ENCODE measurements around the gene ABHD8.

Gene ABHD8

DNA sequence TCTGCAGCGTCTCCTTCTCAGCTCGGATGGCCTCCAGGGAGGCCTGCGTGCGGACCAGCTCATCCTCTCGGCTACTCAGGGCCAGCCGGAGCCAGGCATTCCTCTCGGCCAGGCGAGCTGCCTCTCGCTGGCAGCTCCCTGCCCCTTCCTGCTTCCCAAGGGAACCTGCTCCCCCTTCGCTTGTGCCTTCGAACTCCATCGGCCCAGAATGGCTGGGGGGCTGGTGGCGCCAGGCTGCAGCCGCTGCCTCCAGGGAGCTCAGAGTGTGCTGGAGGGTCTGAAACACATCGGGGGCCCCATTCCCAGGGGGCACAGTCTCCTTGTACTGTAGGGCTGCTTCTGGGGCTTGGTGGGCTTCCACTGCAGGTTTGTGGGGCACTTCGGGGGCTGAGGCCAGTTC, 40.7 kb downstream of the ABHD8 start:
- TF ChIP-seq EZH2phosphoT487 (IDR thresholded peaks at IDR 0.05; ENCODE audit: borderline replicate concordance, low read length), result no peak
- TF ChIP-seq, protein P1, sequence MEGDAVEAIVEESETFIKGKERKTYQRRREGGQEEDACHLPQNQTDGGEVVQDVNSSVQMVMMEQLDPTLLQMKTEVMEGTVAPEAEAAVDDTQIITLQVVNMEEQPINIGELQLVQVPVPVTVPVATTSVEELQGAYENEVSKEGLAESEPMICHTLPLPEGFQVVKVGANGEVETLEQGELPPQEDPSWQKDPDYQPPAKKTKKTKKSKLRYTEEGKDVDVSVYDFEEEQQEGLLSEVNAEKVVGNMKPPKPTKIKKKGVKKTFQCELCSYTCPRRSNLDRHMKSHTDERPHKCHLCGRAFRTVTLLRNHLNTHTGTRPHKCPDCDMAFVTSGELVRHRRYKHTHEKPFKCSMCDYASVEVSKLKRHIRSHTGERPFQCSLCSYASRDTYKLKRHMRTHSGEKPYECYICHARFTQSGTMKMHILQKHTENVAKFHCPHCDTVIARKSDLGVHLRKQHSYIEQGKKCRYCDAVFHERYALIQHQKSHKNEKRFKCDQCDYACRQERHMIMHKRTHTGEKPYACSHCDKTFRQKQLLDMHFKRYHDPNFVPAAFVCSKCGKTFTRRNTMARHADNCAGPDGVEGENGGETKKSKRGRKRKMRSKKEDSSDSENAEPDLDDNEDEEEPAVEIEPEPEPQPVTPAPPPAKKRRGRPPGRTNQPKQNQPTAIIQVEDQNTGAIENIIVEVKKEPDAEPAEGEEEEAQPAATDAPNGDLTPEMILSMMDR (IDR thresholded peaks at IDR 0.05; ENCODE audit: low read depth, low read length, poor library complexity, severe bottlenecking), result no peak
- Histone ChIP-seq H4K20me1 (ENCODE audit: control insufficient read depth, insufficient read depth, low read depth, low read length) (no peaks in the 10 kb centered on the region), H3F3A (ENCODE audit: control insufficient read depth, insufficient read depth) (peaks cover 23% of the 10 kb centered on the region), H3K4me3 (ENCODE audit: low read length) (no peak overlapping the region), H3K79me2 (ENCODE audit: control insufficient read depth, low read length) (peaks cover 3% of the 10 kb centered on the region), H3K27me3 (ENCODE audit: control insufficient read depth, low read length) (no peaks in the 10 kb centered on the region), H3K9me2 (replicated peaks; ENCODE audit: control insufficient read depth, low read length) (no peaks in the 10 kb centered on the region), H3K9me3 (ENCODE audit: control insufficient read depth, insufficient read depth, low read length) (no peaks in the 10 kb centered on the region), H3K4me2 (ENCODE audit: low read length) (no peak overlapping the region), H3K27ac (ENCODE audit: low read depth, low read length) (no peak overlapping the region), H3K4me1 (ENCODE audit: control insufficient read depth, low read length) (peaks cover 44% of the 10 kb centered on the region), H3K36me3 (ENCODE audit: control insufficient read depth, low read length) (no peaks in the 10 kb centered on the region)

DNA sequence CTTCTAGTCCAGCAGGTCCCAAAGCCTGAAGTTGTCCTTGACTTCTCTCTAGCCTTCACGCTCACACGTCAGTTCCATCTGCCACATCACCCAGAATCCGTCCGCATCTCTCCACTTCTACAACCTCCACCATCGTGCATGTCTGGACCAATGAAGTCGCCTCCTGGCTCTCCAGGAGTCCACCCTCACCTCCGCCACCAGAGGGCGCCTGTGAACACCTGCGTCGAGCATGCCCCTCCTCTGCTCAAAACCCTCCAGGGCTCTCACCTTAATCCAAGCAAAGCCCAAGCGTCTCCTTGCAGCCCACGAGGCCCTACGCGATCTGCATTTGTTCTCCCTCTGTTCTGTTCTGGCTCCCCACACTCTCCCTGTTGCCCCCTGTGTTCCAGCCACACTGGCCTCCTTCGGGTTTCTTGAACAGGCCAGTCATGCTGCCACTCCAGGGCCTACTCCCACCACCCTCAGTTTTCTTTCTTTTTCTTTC, 42.3 kb downstream of the ABHD8 start:
- peak overlapping the region; percentile 45 for H3K4me3 ChIP-seq (ENCODE audit: low read length)

GRCh38 chr19:17259934-17260333, 43.3 kb downstream of the ABHD8 start:
- Histone ChIP-seq H3K27ac (ENCODE audit: low read depth, low read length) (no peak overlapping the region), H3K4me2 (ENCODE audit: low read length) (no peak overlapping the region), H3F3A (ENCODE audit: control insufficient read depth, insufficient read depth) (peaks cover 11% of the 10 kb centered on the region; the same call in 1 of the 2 replicates), H4K20me1 (ENCODE audit: control insufficient read depth, insufficient read depth, low read depth, low read length) (no peaks in the 10 kb centered on the region), H3K79me2 (ENCODE audit: control insufficient read depth, low read length) (no peaks in the 10 kb centered on the region), H3K4me1 (ENCODE audit: control insufficient read depth, low read length) (peaks cover 29% of the 10 kb centered on the region), H3K4me3 (ENCODE audit: low read length) (no peak overlapping the region), H3K9me3 (ENCODE audit: control insufficient read depth, insufficient read depth, low read length) (no peaks in the 10 kb centered on the region), H3K36me3 (ENCODE audit: control insufficient read depth, low read length) (no peaks in the 10 kb centered on the region), H3K9me2 (replicated peaks; ENCODE audit: control insufficient read depth, low read length) (no peaks in the 10 kb centered on the region), H3K27me3 (ENCODE audit: control insufficient read depth, low read length) (no peaks in the 10 kb centered on the region)
- TF ChIP-seq EZH2phosphoT487 (IDR thresholded peaks at IDR 0.05; ENCODE audit: borderline replicate concordance, low read length), result no peak
- TF ChIP-seq, protein P1 (IDR thresholded peaks at IDR 0.05; ENCODE audit: low read depth, low read length, poor library complexity, severe bottlenecking), result no peak

More for the DNA sequence above, 42.3 kb downstream of the ABHD8 start:
- Histone ChIP-seq H3K4me2 (ENCODE audit: low read length) (peak overlapping the region; percentile 60), H3K36me3 (ENCODE audit: control insufficient read depth, low read length) (no peaks in the 10 kb centered on the region), H3F3A (ENCODE audit: control insufficient read depth, insufficient read depth) (peaks cover 15% of the 10 kb centered on the region), H3K27ac (ENCODE audit: low read depth, low read length) (peak overlapping the region; percentile 46), H3K9me3 (ENCODE audit: control insufficient read depth, insufficient read depth, low read length) (no peaks in the 10 kb centered on the region), H3K79me2 (ENCODE audit: control insufficient read depth, low read length) (no peaks in the 10 kb centered on the region), H3K4me1 (ENCODE audit: control insufficient read depth, low read length) (peaks cover 39% of the 10 kb centered on the region), H4K20me1 (ENCODE audit: control insufficient read depth, insufficient read depth, low read depth, low read length) (no peaks in the 10 kb centered on the region), H3K9me2 (replicated peaks; ENCODE audit: control insufficient read depth, low read length) (no peaks in the 10 kb centered on the region), H3K27me3 (ENCODE audit: control insufficient read depth, low read length) (no peaks in the 10 kb centered on the region)
- TF ChIP-seq, protein P1 (IDR thresholded peaks at IDR 0.05; ENCODE audit: low read depth, low read length, poor library complexity, severe bottlenecking), result peak; percentile 95
- TF ChIP-seq EZH2phosphoT487 (IDR thresholded peaks at IDR 0.05; ENCODE audit: borderline replicate concordance, low read length), result no peak
